Putamen (tissue), 1 donor: ENCODE measurements around the gene SLC35F1.
"Not testable (repeated sequence)": the region's sequence is repeated elsewhere in the genome, so short reads cannot be mapped to it uniquely, and the experiment has no call there.

Source experiments
- DNase-seq: peaks from one replicate; pipeline ENCODE4 v3.0.0-alpha.2; 2016; ENCODE audit warnings: low spot score

The SLC35F1 gene

DNA sequence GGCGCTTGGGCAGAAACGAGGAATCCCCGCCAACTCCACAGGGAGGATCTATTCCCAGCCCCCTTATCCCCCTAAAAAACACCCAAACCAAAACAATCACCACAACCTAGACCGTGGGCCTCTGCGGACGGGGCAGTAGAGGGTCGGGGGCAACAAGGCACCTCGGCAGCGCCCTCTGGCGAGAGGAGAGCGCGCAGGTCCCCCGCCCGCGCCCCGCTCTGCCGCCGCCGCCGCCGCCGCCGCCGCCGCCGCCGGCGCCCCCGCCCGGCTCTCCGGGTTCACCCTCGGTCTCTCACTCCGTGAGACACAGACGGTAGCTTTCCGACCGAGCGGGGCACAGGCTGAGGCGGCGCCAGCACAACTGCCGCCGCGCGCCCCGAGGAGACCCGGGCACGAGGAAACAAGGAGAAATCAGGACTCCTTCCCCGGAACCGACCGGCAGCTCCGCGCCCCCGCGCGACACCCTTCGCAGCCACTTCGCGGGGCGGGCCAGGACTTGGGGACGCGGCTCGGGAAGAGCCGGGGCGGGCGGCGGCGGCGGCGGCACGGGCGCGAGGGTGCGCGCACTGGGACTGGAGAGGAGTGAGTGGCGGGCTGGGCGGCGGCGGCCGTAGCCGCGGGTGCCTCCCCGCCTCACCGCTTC, at the start of gene SLC35F1:
SLC35F1 (plus strand) TSS at position 307 of the 643 bp plus-strand sequence.
- peak; percentile 44 for DNase-seq

GRCh38 chr6:117858601-117859000, 48.5 kb upstream of the SLC35F1 start:
- DNase-seq: not testable (repeated sequence)

- DNase-seq: no peak
Measured at GRCh38 chr6:117861545-117861944, 45.5 kb upstream of the SLC35F1 start.

DNA sequence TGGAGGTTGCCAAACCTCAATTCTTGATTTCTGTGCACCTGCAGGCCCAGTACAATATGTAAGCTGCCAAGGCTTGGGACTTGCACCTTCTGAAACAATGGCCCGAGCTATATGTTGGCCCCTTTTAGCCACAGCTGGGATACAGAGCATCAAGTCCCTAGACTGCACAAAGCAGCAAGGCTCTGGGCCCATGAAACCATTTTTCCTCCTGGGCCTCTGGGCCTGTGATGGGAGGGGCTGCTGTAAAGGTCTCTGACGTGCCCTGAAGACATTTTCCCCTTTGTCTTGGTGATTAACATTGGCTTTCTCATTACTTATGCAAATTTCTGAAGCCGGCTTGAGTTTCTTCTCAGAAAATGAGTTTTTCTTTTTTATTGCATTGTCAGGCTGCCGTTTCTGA, 40.5 kb upstream of the SLC35F1 start:
- no peak for DNase-seq

DNA sequence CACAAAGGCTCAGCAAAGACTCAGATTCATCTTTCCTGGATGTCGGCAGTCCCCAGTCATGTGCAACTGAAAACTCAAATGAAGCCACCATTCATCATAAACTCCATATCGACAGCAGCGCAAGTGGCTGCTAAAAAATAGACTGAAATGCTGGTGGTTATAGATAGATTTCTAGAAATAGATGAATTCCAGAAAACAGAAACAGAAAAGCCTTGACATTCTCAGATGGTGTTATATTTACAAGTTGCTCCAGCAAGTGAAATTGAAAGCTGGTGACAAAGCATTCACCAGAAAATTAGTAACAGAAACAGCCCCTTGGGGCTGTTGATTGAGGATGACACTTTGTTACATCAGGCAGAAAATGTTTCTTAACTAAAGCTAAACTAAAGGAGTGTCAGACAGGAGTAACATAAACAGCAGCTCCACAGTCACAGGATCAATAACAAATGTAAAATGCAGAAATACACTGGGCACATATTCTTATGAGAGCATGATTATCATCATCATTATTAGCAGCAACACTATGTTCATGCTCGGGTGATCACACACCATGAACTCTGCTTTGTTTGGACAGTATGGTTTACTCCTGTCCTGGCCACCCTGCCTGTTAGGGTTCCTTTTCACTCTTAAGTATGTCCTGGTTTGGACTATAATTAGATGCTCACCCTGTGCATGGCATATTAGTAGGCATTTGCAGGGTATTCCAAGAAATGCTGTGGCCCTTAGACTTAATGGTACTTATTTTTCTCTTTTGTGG, 36.4 kb upstream of the SLC35F1 start:
- DNase-seq: no peak

- DNase-seq: peak; percentile 7
Measured at GRCh38 chr6:117880824-117881223, 26.2 kb upstream of the SLC35F1 start.

DNA sequence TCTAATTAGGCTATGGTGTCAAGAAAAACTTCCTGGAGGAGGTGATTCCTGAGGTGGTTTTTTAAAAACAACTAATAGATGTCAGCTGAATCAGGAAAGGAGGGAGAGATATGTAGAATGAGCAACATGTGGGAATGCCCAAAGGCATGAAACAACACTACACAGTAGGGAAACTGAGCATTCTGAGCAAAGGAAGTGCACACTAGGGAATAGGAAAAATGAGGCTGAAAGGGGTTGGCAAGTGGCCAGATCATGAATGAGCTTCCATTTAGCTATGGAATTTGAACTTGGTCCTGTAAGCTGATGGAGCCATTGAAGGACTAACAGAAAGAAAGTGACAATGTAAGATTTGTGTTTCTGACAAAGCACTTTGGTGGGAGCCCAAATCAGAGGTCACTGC, 16.9 kb upstream of the SLC35F1 start:
- DNase-seq: no peak

GRCh38 chr6:117906507-117906957, 532 bp upstream of the SLC35F1 start:
- no peak for DNase-seq

DNA sequence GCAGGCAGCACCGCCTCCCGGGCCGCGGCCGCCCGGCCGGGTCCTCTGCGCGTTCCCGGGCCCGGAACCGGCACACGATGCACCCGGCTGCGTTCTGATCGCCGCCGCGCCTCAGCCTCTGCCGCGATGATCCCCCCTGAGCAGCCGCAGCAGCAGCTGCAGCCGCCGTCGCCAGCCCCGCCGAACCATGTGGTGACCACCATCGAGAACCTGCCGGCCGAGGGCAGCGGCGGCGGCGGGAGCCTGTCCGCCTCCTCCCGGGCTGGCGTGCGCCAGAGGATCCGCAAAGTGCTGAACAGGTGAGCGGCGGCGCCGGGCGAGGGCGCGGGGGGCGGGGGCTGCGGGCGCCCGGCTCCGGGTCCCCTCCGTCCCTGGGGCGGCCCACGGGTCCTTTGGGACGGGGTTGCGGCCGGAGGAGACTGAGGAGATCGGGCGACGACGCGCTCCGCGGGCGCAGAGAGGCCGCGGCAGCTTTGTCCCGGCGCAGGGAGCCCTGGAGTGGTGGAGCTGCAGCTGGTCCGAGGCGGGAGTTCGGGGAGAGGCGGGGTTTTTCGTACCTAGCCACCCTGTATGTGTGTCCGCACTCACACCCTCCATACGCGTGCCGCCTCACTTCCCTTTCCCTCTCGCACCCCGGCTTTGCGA, 659 bp downstream of the SLC35F1 start:
- DNase-seq: no peak

GRCh38 chr6:117908246-117909068, 1.4 kb downstream of the SLC35F1 start:
- DNase-seq: no peak

DNA sequence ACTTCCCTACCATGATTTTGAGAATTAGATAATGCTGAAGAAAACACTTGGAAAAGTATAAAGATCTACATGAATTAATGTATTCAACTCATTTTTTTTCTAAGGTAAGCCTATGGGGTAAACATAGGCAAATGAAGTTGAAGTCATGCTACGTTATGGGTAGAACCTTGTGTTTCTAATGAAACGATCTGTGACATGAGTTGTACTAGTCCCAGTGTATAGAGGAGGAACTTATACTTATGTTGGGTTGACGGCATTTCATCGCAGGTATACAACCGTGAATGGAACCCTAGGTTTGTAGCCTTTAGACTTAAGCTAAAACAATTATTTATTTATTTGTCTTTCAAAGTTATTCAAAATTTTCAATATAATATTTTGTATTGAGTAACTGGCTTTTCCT, 2.6 kb downstream of the SLC35F1 start:
- DNase-seq: no peak

- no peak for DNase-seq
Measured at GRCh38 chr6:117910549-117910948, 3.5 kb downstream of the SLC35F1 start.

- no peak for DNase-seq
Measured at GRCh38 chr6:117911150-117911549, 4.1 kb downstream of the SLC35F1 start.

GRCh38 chr6:117911660-117912059, 4.6 kb downstream of the SLC35F1 start:
- DNase-seq: no peak

DNA sequence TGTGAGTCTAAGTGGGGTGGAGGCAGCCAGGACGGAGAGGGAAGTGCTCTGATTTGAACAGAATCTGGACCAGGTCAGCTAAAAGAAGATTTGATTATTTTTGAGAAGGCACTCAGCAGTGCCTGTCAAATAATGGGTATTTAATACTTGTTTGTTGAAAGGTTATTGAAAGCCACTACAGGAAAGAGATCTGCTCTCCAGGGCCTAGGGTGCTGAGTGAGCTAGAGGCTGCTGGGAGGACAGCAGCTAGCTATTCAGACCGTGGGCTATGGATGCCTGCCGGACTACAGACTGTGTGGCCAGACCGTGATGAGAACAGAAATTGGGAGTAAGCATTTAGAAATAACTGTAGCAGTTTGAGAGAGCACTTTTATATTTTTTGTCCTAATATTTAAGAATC, 8.8 kb downstream of the SLC35F1 start:
- no peak for DNase-seq

DNA sequence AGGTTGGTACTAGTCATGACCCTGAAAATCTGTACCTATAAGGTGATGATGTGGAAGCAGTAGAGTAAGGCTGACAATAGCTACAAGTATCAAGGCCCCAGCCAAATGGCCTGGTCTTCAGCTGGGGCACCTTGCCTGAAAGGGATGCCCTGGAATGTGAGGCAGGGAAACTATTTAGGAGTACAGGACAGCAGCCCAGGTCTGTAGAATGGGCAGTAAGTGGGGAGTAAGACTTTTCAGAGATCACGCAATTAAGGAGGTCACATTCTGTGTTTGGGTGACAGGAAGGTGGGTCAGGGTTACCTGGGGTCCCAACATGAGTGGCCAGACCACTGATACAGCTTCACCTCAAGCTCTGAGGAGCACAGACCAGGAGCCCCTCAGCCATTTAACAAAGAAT, 9.4 kb downstream of the SLC35F1 start:
- DNase-seq: no peak

DNA sequence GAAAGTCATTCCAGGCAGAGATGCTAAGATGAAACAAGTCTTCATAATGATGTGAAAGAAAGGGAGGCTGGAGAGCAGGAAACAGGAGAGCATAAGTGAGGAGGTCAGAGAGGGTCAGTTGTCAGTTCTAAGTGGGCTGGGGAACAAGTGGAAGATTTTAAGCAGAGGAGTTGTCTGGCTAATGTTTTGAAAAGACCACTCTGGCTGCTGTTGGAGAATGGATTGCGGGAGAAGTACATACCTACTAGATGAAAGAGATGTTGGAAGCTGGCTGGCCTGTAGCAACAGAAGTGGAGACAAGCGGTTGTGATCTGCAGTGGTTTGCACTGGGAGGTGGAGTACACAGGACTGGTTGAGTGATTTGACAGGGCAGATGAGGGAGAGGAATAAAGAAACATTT, 10.1 kb downstream of the SLC35F1 start:
- no peak for DNase-seq

- DNase-seq: no peak
Measured at GRCh38 chr6:117918454-117918853, 11.4 kb downstream of the SLC35F1 start.

DNA sequence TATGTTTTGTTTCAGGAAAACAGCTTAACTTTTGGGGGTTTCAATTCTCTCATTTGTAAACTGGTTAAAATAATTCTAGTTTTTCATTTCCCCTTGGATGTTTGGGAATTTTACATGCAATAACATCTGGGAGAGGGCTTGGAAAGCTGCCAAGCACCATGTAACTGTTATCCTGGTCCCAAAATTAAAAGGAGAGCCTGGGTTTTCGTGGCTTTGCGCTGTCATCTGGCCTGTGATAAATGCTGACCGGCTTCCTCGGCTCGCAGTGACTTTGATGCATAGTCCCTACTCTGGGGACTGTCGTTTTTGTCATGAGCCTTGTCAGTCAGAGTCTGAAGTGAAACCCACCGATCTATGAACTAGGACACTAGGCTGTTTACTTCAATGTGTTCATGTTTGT, 12.2 kb downstream of the SLC35F1 start:
- no peak for DNase-seq

GRCh38 chr6:117919775-117920729, 13.0 kb downstream of the SLC35F1 start:
- DNase-seq: peak; percentile 45

DNA sequence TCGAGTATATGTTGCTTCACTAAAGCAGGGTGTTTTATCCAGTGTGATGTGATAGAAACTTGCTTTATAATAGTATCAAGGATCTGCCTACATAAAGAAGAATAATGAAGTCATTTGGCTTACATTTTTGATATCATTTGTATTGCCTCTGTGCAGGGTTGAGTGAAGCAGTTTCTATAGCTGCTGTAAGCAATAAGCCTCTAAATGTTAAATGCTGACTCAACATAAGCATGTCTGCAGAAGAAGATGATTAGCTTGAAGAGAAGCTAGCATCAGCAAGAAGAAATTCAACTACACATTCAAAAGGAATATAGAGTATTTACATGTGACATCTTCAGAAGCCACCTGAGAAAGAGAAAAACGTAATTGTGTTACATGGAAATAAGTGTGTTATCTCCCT, 17.6 kb downstream of the SLC35F1 start:
- no peak for DNase-seq
